ENCODE results near the gene UBALD1.

- TF ChIP-seq POLR2A (IDR thresholded peaks at IDR 0.05; ENCODE audit: low read length) (no peak), REST (IDR thresholded peaks at IDR 0.05) (no peak), HDAC2 (IDR thresholded peaks at IDR 0.05) (no peak), HMGXB4 (CRISPR knock-in tag; IDR thresholded peaks at IDR 0.05; ENCODE audit: borderline replicate concordance) (no peak), MAX (IDR thresholded peaks at IDR 0.05) (no peak), CTCF (IDR thresholded peaks at IDR 0.05) (no peak)
Measured at GRCh38 chr16:4625560-4626159, 11.0 kb upstream of the UBALD1 start.
